Ascending aorta (tissue), 2 donors: ENCODE results near the gene EMC10. TPM values are rescaled to one million over a fixed set of nuclear protein-coding genes. Genes with fewer than 3 reads are reported as not detected.
"Not testable (repeated sequence)": the region's sequence is repeated elsewhere in the genome, so short reads cannot be mapped to it uniquely, and the experiment has no call there.

Experiments
- DNase-seq, 2 donors: peaks; one replicate each; pipeline ENCODE4 v3.0.0-alpha.2; 2019; ENCODE audit warnings: low spot score in 2 of 2
- H3K27ac ChIP-seq, 2 donors: fragments of 200-600 bp; sonication (generic); one replicate each; pipeline ENCODE4 v1.5.1; 2016 to 2017; ENCODE audit warnings: mild to moderate bottlenecking in 1 of 2
- H3K27me3 ChIP-seq: fragments of 200-600 bp; sonication (generic); one replicate; pipeline ENCODE4 v1.5.1; 2017
- H3K36me3 ChIP-seq, 2 donors: fragments of 200-600 bp; sonication (generic); one replicate each; pipeline ENCODE4 v1.5.1; 2016
- H3K4me1 ChIP-seq, 2 donors: fragments of 200-600 bp; sonication (generic); one replicate each; pipeline ENCODE4 v1.5.1; 2016 to 2017; ENCODE audit warnings: mild to moderate bottlenecking in 1 of 2
- H3K4me3 ChIP-seq, 2 donors: fragments of 200-600 bp; sonication (generic); one replicate each; pipeline ENCODE4 v1.5.1; 2016 to 2017; ENCODE audit warnings: mild to moderate bottlenecking in 1 of 2
- H3K9me3 ChIP-seq, 2 donors: fragments of 200-600 bp; sonication (generic); one replicate each; pipeline ENCODE4 v1.5.1; 2016
- intact Hi-C: fragments of 100-400 bp; cut with DNase I; formaldehyde crosslinking; loops from one replicate; pipeline ENCODE4 v1.15.1; 2023
- total RNA-seq: library from RNA; depleted of rRNA; stranded (reverse); fragments of >200 nt; gene quantifications from one replicate; pipeline ENCODE4 v1.1.0, GENCODE V29; 2016
- TF ChIP-seq, protein P1 (sequence below), 3 experiments: fragments of 200-600 bp in 2 of 3; fragments of 450-650 bp in 1 of 3; sonication (generic) in 2 of 3; IDR thresholded peaks; one replicate each; pipeline ENCODE4 v1.5.1; 2016 to 2019; ENCODE audit warnings: antibody characterized with exemption in 3 of 3, mild to moderate bottlenecking in 1 of 3, moderate library complexity in 1 of 3

Gene EMC10
- total RNA-seq, 1 donor from 2014 or later: 87.9 TPM

DNA sequence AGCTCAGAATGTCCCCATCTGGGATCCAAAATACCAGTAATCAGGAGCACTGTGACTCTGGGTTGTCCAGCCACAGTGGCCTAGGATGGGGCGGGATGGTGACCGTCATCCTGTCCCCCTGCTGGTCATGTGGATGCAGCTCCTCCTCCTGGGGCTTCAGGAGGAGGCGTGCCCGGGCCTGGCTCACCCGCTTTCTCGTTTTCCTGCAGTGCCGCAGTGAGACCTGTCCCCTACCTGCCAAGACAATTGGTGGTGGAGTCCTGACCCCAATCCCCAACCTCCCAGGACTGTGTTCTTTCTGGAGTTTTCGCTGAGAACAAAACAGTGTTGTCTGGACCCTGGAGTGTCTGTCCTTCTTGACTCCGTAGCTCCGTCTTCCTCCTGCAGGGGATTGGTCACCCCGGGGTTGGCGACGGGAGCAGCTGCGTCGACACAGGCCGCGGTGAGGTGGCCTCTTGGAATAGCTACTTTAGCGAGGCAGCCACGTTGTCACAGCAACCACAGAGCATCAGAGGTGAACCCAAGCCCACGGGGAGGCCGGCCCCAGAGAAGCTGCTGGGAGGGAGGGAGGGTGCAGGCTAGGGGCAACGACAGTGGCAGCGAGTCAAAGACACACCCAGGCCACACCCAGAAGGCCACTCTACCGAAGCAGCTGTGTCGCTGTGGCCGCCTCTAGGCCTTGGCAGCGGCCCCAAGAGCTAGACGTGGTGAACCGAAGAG is 10.2 kb upstream of the EMC10 start:
- Histone ChIP-seq H3K4me1 (no peaks in the 10 kb centered on the region), H3K9me3 (no peaks in the 10 kb centered on the region), H3K27ac (no peak overlapping the region), H3K36me3 (no peaks in the 10 kb centered on the region), H3K27me3 (no peaks in the 10 kb centered on the region), H3K4me3 (no peak overlapping the region)
- DNase-seq: no peak
- TF ChIP-seq, protein P1, sequence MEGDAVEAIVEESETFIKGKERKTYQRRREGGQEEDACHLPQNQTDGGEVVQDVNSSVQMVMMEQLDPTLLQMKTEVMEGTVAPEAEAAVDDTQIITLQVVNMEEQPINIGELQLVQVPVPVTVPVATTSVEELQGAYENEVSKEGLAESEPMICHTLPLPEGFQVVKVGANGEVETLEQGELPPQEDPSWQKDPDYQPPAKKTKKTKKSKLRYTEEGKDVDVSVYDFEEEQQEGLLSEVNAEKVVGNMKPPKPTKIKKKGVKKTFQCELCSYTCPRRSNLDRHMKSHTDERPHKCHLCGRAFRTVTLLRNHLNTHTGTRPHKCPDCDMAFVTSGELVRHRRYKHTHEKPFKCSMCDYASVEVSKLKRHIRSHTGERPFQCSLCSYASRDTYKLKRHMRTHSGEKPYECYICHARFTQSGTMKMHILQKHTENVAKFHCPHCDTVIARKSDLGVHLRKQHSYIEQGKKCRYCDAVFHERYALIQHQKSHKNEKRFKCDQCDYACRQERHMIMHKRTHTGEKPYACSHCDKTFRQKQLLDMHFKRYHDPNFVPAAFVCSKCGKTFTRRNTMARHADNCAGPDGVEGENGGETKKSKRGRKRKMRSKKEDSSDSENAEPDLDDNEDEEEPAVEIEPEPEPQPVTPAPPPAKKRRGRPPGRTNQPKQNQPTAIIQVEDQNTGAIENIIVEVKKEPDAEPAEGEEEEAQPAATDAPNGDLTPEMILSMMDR (IDR thresholded peaks at IDR 0.05): no peak
- intact Hi-C loops: no loop called here

DNA sequence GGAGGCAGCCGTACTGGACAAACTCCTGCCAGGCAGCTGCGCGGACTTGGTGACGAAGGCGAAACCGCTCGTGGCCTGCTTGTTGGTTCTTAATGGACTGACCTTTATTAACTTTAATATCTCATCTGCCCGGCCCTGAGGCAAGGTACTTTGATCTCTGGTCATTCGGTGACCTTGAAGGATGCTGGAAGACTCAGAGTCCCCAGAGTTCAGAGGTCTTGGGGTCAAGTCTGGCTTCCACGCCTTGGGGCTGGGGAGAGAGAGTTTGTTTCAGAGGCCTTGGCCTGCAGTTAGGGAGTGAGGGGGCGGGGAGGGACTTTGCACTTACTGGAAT is 9.6 kb upstream of the EMC10 start:
- Histone ChIP-seq H3K9me3 (no peaks in the 10 kb centered on the region), H3K27me3 (no peaks in the 10 kb centered on the region), H3K27ac (no peak overlapping the region), H3K36me3 (no peaks in the 10 kb centered on the region), H3K4me1 (no peaks in the 10 kb centered on the region), H3K4me3 (no peak overlapping the region)
- DNase-seq: no peak
- intact Hi-C loops: no loop called here
- TF ChIP-seq, protein P1 (IDR thresholded peaks at IDR 0.05): no peak

DNA sequence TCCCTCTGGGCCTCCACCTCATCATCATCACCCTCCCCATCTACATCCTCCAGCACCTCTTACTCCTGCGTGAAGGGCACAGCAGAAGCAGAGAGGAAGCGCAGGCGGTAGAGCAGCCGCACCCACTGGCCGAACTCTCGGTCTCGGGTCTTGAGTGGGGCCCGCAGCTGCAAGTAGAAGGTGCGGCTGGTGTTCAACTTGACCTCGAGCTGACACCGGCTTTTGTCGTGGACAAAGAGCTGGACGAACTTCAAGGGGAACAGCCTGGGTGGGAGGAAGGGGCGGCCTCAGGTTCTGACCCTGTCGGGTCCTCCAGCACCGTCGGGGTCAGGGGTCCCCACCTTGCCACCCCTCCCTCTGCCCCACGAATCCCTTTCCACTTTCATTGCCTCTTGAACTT is 8.7 kb upstream of the EMC10 start:
- intact Hi-C loops: no loop called here
- no peaks in the 10 kb centered on the region for H3K36me3 ChIP-seq
- no peaks in the 10 kb centered on the region for H3K9me3 ChIP-seq
- H3K27ac ChIP-seq: no peak overlapping the region
- no peaks in the 10 kb centered on the region for H3K27me3 ChIP-seq
- H3K4me1 ChIP-seq: no peaks in the 10 kb centered on the region
- TF ChIP-seq, protein P1 (IDR thresholded peaks at IDR 0.05): no peak
- DNase-seq: no peak
- no peak overlapping the region for H3K4me3 ChIP-seq

DNA sequence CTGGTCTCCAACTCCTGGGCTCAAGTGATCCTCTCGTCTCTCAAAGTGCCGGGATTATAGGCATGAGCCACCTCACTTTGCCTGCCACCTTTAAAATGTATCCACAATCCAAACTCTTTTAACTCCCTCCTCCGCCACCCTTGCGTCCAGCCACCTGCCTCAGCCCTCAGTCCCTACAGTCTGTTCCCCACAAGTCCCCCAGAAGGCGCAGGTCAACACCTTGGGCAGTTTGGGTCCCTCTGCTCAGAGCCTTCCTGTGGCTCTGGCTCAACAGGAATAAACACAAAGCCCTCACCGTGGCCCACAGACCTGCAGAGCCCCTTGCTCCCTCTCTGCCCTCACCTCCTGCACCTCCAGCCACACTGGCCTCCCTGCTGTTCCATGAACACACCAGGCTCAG is 7.5 kb upstream of the EMC10 start:
- no peaks in the 10 kb centered on the region for H3K36me3 ChIP-seq
- no peak overlapping the region for H3K27ac ChIP-seq
- H3K4me1 ChIP-seq: no peaks in the 10 kb centered on the region
- no peaks in the 10 kb centered on the region for H3K9me3 ChIP-seq
- TF ChIP-seq, protein P1 (IDR thresholded peaks at IDR 0.05): no peak
- intact Hi-C loops: no loop called here
- no peak for DNase-seq
- no peak overlapping the region for H3K4me3 ChIP-seq
- H3K27me3 ChIP-seq: no peaks in the 10 kb centered on the region

DNA sequence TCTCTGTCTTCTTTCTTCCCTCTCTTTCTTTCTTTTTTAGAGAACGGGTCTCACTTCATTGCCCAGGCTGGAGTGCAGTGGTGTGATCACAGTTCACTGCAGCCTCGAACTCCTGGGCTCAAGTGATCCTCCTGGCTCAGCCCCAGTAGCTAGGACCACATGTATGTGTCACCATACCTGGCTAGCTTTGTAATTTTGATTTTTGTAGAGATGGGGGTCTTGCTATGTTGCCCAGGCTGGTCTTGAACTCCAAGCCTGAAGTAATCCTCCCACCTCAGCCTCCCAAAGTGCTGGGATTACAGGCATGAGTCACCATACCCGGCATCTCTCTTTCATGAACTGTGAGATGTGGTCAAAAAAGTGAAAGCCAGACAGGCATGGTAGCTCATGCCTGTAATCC is 3.0 kb upstream of the EMC10 start:
- H3K4me3 ChIP-seq, H3K27ac ChIP-seq, H3K9me3 ChIP-seq, DNase-seq, intact Hi-C loops, H3K36me3 ChIP-seq, H3K27me3 ChIP-seq: not testable (repeated sequence)
- H3K4me1 ChIP-seq: peaks cover 8 to 12% of the 10 kb centered on the region in 2 donors

DNA sequence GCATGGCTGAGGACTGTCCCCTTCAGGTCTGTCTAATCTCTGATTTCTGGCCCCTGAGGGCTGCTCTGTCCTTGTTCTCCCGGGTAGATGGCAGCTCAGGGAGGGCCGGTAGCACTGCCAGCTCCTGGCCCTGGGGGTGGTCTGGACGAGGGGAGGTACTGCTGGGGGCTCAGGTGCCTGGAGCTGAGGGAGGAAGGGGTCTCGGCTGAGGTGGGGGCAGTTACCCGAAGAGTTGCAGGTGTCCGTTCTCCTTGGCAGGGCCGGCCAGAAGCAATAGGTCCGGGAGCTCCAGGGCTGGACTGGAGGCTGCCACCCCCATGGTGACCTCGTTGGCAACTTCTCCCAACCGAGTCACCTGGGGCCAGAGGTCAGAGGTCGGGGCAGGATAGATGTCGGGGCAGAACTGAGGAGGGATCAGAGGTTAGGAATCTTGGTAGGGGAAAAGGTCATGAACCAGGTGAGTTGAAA is 1.2 kb upstream of the EMC10 start:
- Histone ChIP-seq H3K9me3 (no peaks in the 10 kb centered on the region), H3K27me3 (no peaks in the 10 kb centered on the region), H3K36me3 (peaks cover 10 to 12% of the 10 kb centered on the region in 2 donors), H3K4me3 (no peak overlapping the region), H3K27ac (no peak overlapping the region), H3K4me1 (peaks cover 8 to 12% of the 10 kb centered on the region in 2 donors)
- intact Hi-C loops: loop anchor here (5.0 kb wide), 1 partner anchor 93 kb away; the partner anchor contains the start of gene POLD1
- no peak for DNase-seq
- TF ChIP-seq, protein P1 (IDR thresholded peaks at IDR 0.05): no peak
